Measurements from ENCODE around the gene WBP2. TPM values are rescaled to one million over a fixed set of nuclear protein-coding genes. Genes with fewer than 3 reads are reported as not detected.
A peak's percentile ranks its signal among the peaks of the same experiment; 100 is the strongest.

WBP2 gene
- total RNA-seq, 1 donor from 2014 or later: 72.6 TPM

DNA sequence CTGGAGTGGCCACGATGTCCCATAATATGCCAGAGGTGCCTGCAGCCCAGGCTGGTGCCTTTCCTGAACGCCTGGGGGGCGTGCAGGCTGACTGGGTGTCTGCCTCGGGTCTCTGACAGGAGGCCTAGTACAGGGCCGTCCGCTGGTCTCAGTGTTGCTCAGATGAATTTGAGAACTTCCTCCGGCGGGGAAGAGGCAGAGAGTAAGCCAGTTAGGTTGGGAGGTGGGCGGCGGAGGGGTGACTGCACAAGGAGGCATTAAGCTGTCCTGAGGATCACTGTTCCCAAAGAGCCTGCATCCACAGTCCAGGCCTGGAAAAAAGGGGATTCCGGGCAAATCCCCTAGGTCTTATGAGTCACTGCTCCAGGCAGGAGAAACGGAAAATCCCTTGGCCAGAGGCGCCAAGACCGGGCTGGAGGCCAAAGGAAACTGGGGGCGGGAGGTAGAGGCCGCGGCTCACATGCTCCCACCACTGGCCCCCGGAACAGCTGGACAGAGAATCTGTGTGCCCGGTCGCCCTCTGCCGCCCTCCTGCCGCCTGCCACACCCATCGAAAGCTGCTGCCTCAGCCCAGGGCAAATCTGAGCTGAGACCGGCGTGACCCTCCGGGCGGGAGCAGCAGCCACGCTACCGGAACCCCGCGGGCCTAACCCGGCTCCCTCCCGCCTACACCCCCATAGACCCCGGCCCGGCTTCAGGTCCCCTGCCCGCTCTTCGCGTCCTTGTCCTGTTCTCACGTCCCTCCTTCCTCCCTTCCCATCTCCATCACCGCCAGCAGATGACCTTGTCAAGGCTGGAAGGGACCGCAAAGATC, 22.0 kb upstream of the WBP2 start:
- Histone ChIP-seq H3K27me3 (ENCODE audit: insufficient read depth, low read length) (peaks cover 5% of the 10 kb centered on the region), H3K79me2 (ENCODE audit: insufficient read depth, low read length) (no peaks in the 10 kb centered on the region), H2AFZ (ENCODE audit: low read depth, low read length) (peak overlapping the region; percentile 85), H3K9ac (ENCODE audit: low read length) (peak overlapping the region; percentile 78), H4K20me1 (ENCODE audit: insufficient read depth, low read length) (peaks cover 4% of the 10 kb centered on the region), H3K4me2 (ENCODE audit: low read length) (peak overlapping the region; percentile 93), H3K4me1 (ENCODE audit: insufficient read depth, low read length) (peaks cover 37% of the 10 kb centered on the region), H3K4me3 (ENCODE audit: insufficient read depth, low read depth, low read length) (peak overlapping the region; percentile 56), H3K9me3 (ENCODE audit: insufficient read depth, low read depth, low read length) (no peaks in the 10 kb centered on the region), H3K27ac (ENCODE audit: low read depth, low read length) (peak overlapping the region; percentile 82), H3K36me3 (ENCODE audit: insufficient read depth, low read length) (no peaks in the 10 kb centered on the region)
- Mint-ChIP-seq H3K4me1 (ENCODE audit: low read depth, unreplicated experiment) (peaks cover 13% of the 10 kb centered on the region), H3K9me3 (ENCODE audit: unreplicated experiment) (no peaks in the 10 kb centered on the region), H3K4me3 (ENCODE audit: unreplicated experiment) (peak overlapping the region; percentile 78), H3K27ac (ENCODE audit: unreplicated experiment) (peak overlapping the region; percentile 75), H3K27me3 (ENCODE audit: low read depth, unreplicated experiment) (peaks cover 15% of the 10 kb centered on the region), H3K36me3 (ENCODE audit: low read depth, unreplicated experiment) (peaks cover 2% of the 10 kb centered on the region)
- no peak for TF ChIP-seq EZH2 (IDR thresholded peaks at IDR 0.05; ENCODE audit: insufficient read depth, low read length)
- no peak for TF ChIP-seq CTCF (IDR thresholded peaks at IDR 0.05; ENCODE audit: insufficient read depth, low read depth, low read length)
- FAIRE-seq (no peak), DNase-seq (ENCODE audit: low read depth) (peak; percentile 90)

DNA sequence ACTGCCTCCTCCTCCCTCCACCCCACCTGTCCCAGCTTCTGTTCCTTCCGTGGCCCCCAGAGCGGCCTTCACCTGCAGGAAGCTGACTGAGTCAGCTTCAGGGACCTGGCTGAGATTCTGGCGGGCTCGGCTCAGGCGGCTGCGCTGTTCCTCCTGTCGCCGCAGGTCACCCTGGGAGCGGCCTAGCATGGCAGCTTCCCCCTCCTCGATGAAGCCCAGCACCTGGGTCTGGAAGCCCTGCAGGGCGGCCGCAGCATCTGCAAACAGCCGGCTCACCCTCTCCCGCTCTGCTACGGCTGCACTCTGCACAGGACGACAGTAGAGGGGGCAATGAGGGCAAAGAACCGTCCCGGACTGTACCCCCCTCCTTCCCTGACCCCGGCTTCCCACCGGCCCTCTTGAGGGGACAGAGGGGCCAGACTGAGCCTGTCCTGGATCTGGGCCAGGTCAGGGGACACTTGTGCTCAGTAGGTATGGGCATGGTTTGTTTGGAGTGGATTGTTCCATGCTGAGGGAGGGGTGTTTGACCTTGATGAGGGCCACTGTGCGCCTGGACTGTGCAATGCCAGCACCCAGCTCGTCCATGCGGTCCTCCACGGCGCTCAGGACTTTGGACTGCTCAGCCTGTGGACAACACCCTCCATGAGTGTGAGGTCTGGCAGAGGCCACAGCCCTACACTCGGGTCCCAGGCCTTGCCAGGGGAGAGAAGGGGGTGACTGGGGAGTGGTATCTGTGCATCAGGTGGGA, 21.2 kb upstream of the WBP2 start:
- no peak for TF ChIP-seq CTCF (IDR thresholded peaks at IDR 0.05; ENCODE audit: insufficient read depth, low read depth, low read length)
- Mint-ChIP-seq H3K4me3 (ENCODE audit: unreplicated experiment) (peak overlapping the region; percentile 78), H3K4me1 (ENCODE audit: low read depth, unreplicated experiment) (peaks cover 13% of the 10 kb centered on the region), H3K27ac (ENCODE audit: unreplicated experiment) (peak overlapping the region; percentile 69), H3K27me3 (ENCODE audit: low read depth, unreplicated experiment) (peaks cover 8% of the 10 kb centered on the region), H3K36me3 (ENCODE audit: low read depth, unreplicated experiment) (peaks cover 2% of the 10 kb centered on the region), H3K9me3 (ENCODE audit: unreplicated experiment) (no peaks in the 10 kb centered on the region)
- no peak for DNase-seq (ENCODE audit: low read depth)
- H2AFZ ChIP-seq (ENCODE audit: low read depth, low read length): peak overlapping the region; percentile 38
- peaks cover 4% of the 10 kb centered on the region for H4K20me1 ChIP-seq (ENCODE audit: insufficient read depth, low read length)
- FAIRE-seq: no peak
- H3K9ac ChIP-seq (ENCODE audit: low read length): peak overlapping the region; percentile 78
- H3K27ac ChIP-seq (ENCODE audit: low read depth, low read length): peak overlapping the region; percentile 82
- H3K4me1 ChIP-seq (ENCODE audit: insufficient read depth, low read length): peaks cover 37% of the 10 kb centered on the region
- H3K79me2 ChIP-seq (ENCODE audit: insufficient read depth, low read length): no peaks in the 10 kb centered on the region
- peak overlapping the region; percentile 93 for H3K4me2 ChIP-seq (ENCODE audit: low read length)
- no peaks in the 10 kb centered on the region for H3K9me3 ChIP-seq (ENCODE audit: insufficient read depth, low read depth, low read length)
- H3K4me3 ChIP-seq (ENCODE audit: insufficient read depth, low read depth, low read length): peak overlapping the region; percentile 56
- H3K36me3 ChIP-seq (ENCODE audit: insufficient read depth, low read length): no peaks in the 10 kb centered on the region
- peaks cover 2% of the 10 kb centered on the region for H3K27me3 ChIP-seq (ENCODE audit: insufficient read depth, low read length)

- Histone ChIP-seq H3K36me3 (ENCODE audit: insufficient read depth, low read length) (no peaks in the 10 kb centered on the region), H3K4me2 (ENCODE audit: low read length) (peak overlapping the region; percentile 93), H3K27me3 (ENCODE audit: insufficient read depth, low read length) (no peaks in the 10 kb centered on the region), H4K20me1 (ENCODE audit: insufficient read depth, low read length) (peaks cover 4% of the 10 kb centered on the region), H3K79me2 (ENCODE audit: insufficient read depth, low read length) (no peaks in the 10 kb centered on the region), H3K4me1 (ENCODE audit: insufficient read depth, low read length) (peaks cover 37% of the 10 kb centered on the region), H3K9ac (ENCODE audit: low read length) (no peak overlapping the region), H2AFZ (ENCODE audit: low read depth, low read length) (peak overlapping the region; percentile 25), H3K9me3 (ENCODE audit: insufficient read depth, low read depth, low read length) (no peaks in the 10 kb centered on the region), H3K27ac (ENCODE audit: low read depth, low read length) (no peak overlapping the region), H3K4me3 (ENCODE audit: insufficient read depth, low read depth, low read length) (no peak overlapping the region)
- no peak for FAIRE-seq
- no peak overlapping the region for H3K27ac Mint-ChIP-seq (ENCODE audit: unreplicated experiment)
- no peaks in the 10 kb centered on the region for H3K9me3 Mint-ChIP-seq (ENCODE audit: unreplicated experiment)
- TF ChIP-seq CTCF (IDR thresholded peaks at IDR 0.05; ENCODE audit: insufficient read depth, low read depth, low read length) (no peak), EZH2 (IDR thresholded peaks at IDR 0.05; ENCODE audit: insufficient read depth, low read length) (no peak)
- H3K36me3 Mint-ChIP-seq (ENCODE audit: low read depth, unreplicated experiment): peaks cover 2% of the 10 kb centered on the region
- no peak overlapping the region for H3K4me3 Mint-ChIP-seq (ENCODE audit: unreplicated experiment)
- H3K27me3 Mint-ChIP-seq (ENCODE audit: low read depth, unreplicated experiment): peaks cover 7% of the 10 kb centered on the region
- peaks cover 13% of the 10 kb centered on the region for H3K4me1 Mint-ChIP-seq (ENCODE audit: low read depth, unreplicated experiment)
- no peak for DNase-seq (ENCODE audit: low read depth)
These were observed 20.7 kb upstream of the WBP2 start for GRCh38 chr17:75875940-75876189.
